ENCODE measurements around the gene MBD5.

DNA sequence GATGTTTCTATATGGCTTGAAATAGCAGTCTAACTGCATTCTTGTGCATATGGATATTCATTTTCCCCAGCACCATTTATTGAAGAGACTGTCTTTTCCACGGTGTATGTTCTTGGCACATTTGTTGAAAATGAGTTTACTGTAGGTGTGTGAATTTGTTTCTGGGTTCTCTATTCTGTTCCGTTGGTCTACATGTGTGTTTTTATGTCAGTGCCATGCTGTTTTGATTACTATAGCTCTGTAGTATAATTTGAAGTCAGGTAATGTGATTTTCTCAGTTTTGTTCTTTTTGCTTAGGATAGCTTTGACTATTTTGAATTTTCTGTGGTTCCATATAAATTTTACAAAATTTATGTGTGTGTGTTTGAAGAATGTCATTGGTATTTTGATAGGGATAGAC lies 201.0 kb downstream of the MBD5 start:
- TF ChIP-seq SUZ12 (IDR thresholded peaks at IDR 0.05) (no peak), SP1 (IDR thresholded peaks at IDR 0.05) (no peak), BHLHE40 (IDR thresholded peaks at IDR 0.05; ENCODE audit: borderline replicate concordance) (no peak), FOXA1 (IDR thresholded peaks at IDR 0.05) (no peak), CTBP1 (IDR thresholded peaks at IDR 0.05; ENCODE audit: borderline replicate concordance) (no peak), ZNF384 (IDR thresholded peaks at IDR 0.05) (no peak), FOXK2 (IDR thresholded peaks at IDR 0.05) (no peak), LEF1 (IDR thresholded peaks at IDR 0.05; ENCODE audit: borderline replicate concordance) (no peak), FOXM1 (IDR thresholded peaks at IDR 0.05; ENCODE audit: borderline replicate concordance) (no peak), L3MBTL2 (conservative IDR thresholded peaks at IDR 0.05) (no peak), TARDBP (IDR thresholded peaks at IDR 0.05) (no peak), ARNT (IDR thresholded peaks at IDR 0.05) (no peak), ELF4 (IDR thresholded peaks at IDR 0.05) (no peak)
- TF ChIP-seq, protein P1, sequence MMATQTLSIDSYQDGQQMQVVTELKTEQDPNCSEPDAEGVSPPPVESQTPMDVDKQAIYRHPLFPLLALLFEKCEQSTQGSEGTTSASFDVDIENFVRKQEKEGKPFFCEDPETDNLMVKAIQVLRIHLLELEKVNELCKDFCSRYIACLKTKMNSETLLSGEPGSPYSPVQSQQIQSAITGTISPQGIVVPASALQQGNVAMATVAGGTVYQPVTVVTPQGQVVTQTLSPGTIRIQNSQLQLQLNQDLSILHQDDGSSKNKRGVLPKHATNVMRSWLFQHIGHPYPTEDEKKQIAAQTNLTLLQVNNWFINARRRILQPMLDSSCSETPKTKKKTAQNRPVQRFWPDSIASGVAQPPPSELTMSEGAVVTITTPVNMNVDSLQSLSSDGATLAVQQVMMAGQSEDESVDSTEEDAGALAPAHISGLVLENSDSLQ (IDR thresholded peaks at IDR 0.05): no peak
